NCI-H1436 treated with DMSO at 0.1 percent for 48 hours (cell line): ENCODE data around the gene DUXA.

Source experiments
- DNase-seq: peaks from one replicate; lab custom pipeline; 2025; lab: John Stamatoyannopoulos, UW

Gene DUXA

GRCh38 chr19:57105976-57106721 lies 61.1 kb downstream of the DUXA start:
- no peak for DNase-seq
